WTC11 (cell line): ENCODE measurements around the gene USP21. TPM values are rescaled to one million over a fixed set of nuclear protein-coding genes. Genes with fewer than 3 reads are reported as not detected.
A peak's percentile ranks its signal among the peaks of the same experiment; 100 is the strongest.

Source experiments
- ATAC-seq: fragments of 200-7000 bp; cut with Tn5 transposase; 2 replicates; pipeline ENCODE4 v1.10.0; 2021; ENCODE audit warnings: mild to moderate bottlenecking, moderate library complexity
- CTCF ChIA-PET: fragments of 300-600 bp; sonication (Branson Sonifier 250); formaldehyde crosslinking; loops from one replicate; lab custom pipeline; 2021; ENCODE audit warnings: antibody characterized with exemption; lab: Charles Lee
- POLR2A ChIA-PET: fragments of 350-600 bp; sonication (Branson Sonifier 250); formaldehyde crosslinking; loops from one replicate; lab custom pipeline; 2021; ENCODE audit warnings: antibody characterized with exemption; lab: Charles Lee
- DNase-seq: peaks from one replicate; pipeline ENCODE4 v3.0.0; 2021; ENCODE audit warnings: low spot score
- H3K27ac Mint-ChIP-seq: 2 replicates; pipeline ENCODE4 v1.8.0; 2021; ENCODE audit warnings: mixed read lengths
- H3K27me3 Mint-ChIP-seq: 2 replicates; pipeline ENCODE4 v1.8.0; 2021; ENCODE audit warnings: low read depth, mild to moderate bottlenecking, moderate library complexity, mixed read lengths
- H3K36me3 Mint-ChIP-seq: 2 replicates; pipeline ENCODE4 v1.8.0; 2021; ENCODE audit warnings: mixed read lengths
- H3K4me1 Mint-ChIP-seq: 2 replicates; pipeline ENCODE4 v1.8.0; 2022; ENCODE audit warnings: mixed read lengths
- H3K4me3 Mint-ChIP-seq: 2 replicates; pipeline ENCODE4 v1.8.0; 2021; ENCODE audit warnings: mild to moderate bottlenecking, moderate library complexity, mixed read lengths
- H3K9me3 Mint-ChIP-seq: 2 replicates; pipeline ENCODE4 v1.8.0; 2021; ENCODE audit warnings: mixed read lengths
- EMX1 ChIP-seq: fragments of 250-450 bp; sonication (Bioruptor Pico); IDR thresholded peaks from 2 replicates; pipeline ENCODE4 v1.8.0; 2021; ENCODE audit warnings: mild to moderate bottlenecking
- ETV6 ChIP-seq: sonication (generic); formaldehyde crosslinking; IDR thresholded peaks from 2 replicates; pipeline ENCODE4 v1.8.1; 2022; ENCODE audit warnings: mild to moderate bottlenecking, missing genetic modification reagents
- FOXK1 ChIP-seq: sonication (generic); formaldehyde crosslinking; IDR thresholded peaks from 2 replicates; pipeline ENCODE4 v1.8.0; 2022; ENCODE audit warnings: mild to moderate bottlenecking, moderate library complexity, missing genetic modification reagents
- GTF2I ChIP-seq: fragments of 250-450 bp; sonication (Bioruptor Pico); conservative IDR thresholded peaks from 2 replicates; pipeline ENCODE4 v1.4.0; 2021; ENCODE audit warnings: mild to moderate bottlenecking
- NFE2L1 ChIP-seq: sonication (generic); formaldehyde crosslinking; IDR thresholded peaks from 2 replicates; pipeline ENCODE4 v1.8.1; 2023; ENCODE audit warnings: missing genetic modification reagents
- PRDM15 ChIP-seq: sonication (generic); formaldehyde crosslinking; IDR thresholded peaks from 2 replicates; pipeline ENCODE4 v1.8.0; 2022; ENCODE audit warnings: missing genetic modification reagents
- SMAD4 ChIP-seq: sonication (generic); formaldehyde crosslinking; IDR thresholded peaks from 2 replicates; pipeline ENCODE4 v1.8.0; 2022; ENCODE audit warnings: mild to moderate bottlenecking, missing genetic modification reagents
- ZNF121 ChIP-seq: sonication (generic); formaldehyde crosslinking; IDR thresholded peaks from 2 replicates; pipeline ENCODE4 v1.8.0; 2023; ENCODE audit warnings: missing genetic modification reagents
- ZNF232 ChIP-seq: sonication (generic); formaldehyde crosslinking; IDR thresholded peaks from 2 replicates; pipeline ENCODE4 v1.8.0; 2022; ENCODE audit warnings: mild to moderate bottlenecking, missing genetic modification reagents
- ZNF263 ChIP-seq: sonication (generic); formaldehyde crosslinking; IDR thresholded peaks from 2 replicates; pipeline ENCODE4 v1.8.1; 2022; ENCODE audit warnings: low read depth, mild to moderate bottlenecking, moderate library complexity, missing genetic modification reagents
- ZNF425 ChIP-seq: fragments of 250-450 bp; sonication (Bioruptor Pico); conservative IDR thresholded peaks from 2 replicates; pipeline ENCODE4 v1.9.0; 2021; ENCODE audit warnings: mild to moderate bottlenecking
- total RNA-seq: library from RNA; stranded (reverse); gene quantifications from 3 replicates; pipeline ENCODE4 v1.2.3, GENCODE V29; 2021
- TF ChIP-seq, protein P1 (sequence below): sonication (generic); formaldehyde crosslinking; IDR thresholded peaks from 2 replicates; pipeline ENCODE4 v1.8.1; 2022; ENCODE audit warnings: missing genetic modification reagents, borderline replicate concordance
- TF ChIP-seq, protein P2 (sequence below): sonication (generic); formaldehyde crosslinking; IDR thresholded peaks from 2 replicates; pipeline ENCODE4 v1.8.1; 2023; ENCODE audit warnings: mild to moderate bottlenecking, missing genetic modification reagents, moderate library complexity
- TF ChIP-seq, protein P3 (sequence below): sonication (generic); formaldehyde crosslinking; IDR thresholded peaks from 2 replicates; pipeline ENCODE4 v1.8.1; 2023; ENCODE audit warnings: mild to moderate bottlenecking, moderate library complexity, missing genetic modification reagents

The USP21 gene
- total RNA-seq, 1 experiment from 2014 or later, result 30.8 TPM

DNA sequence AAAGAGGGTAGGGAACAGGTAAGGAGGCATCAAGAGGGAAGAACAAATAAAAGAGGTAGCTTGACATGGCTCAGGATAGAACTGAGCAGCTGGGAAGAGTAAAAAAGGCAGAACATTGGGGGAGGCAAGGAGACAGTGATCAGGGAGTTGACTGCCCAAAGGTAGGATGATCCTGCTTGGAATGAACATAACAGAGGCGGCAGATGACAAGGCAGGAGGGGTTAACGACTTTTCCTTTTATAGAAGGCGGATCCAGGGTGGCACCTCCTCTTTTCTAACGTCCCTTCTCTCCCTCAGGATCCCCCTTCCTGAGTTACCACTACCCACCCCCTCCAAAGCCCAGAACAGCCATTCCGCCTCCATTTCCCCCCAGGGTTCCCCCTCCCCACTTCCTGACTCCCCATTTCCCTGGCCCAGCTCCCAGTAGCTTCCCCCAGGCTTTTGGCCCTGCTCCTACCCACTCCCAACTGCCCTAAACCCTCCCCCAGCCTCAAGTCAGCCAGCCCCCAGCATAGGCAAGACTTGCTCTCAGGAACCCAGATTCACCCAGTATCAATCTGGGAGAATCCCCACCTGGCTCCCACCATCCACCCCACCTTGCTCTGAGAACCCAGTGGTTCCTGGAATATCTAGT lies 40.3 kb downstream of the USP21 start (continued):
- TF ChIP-seq ZNF425 (CRISPR knock-in tag) (no peak), FOXK1 (CRISPR knock-in tag) (no peak), ETV6 (CRISPR knock-in tag) (no peak)
- TF ChIP-seq, protein P1, sequence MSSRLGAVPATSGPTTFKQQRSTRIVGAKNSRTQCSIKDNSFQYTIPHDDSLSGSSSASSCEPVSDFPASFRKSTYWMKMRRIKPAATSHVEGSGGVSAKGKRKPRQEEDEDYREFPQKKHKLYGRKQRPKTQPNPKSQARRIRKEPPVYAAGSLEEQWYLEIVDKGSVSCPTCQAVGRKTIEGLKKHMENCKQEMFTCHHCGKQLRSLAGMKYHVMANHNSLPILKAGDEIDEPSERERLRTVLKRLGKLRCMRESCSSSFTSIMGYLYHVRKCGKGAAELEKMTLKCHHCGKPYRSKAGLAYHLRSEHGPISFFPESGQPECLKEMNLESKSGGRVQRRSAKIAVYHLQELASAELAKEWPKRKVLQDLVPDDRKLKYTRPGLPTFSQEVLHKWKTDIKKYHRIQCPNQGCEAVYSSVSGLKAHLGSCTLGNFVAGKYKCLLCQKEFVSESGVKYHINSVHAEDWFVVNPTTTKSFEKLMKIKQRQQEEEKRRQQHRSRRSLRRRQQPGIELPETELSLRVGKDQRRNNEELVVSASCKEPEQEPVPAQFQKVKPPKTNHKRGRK, result no peak
- TF ChIP-seq, protein P2, sequence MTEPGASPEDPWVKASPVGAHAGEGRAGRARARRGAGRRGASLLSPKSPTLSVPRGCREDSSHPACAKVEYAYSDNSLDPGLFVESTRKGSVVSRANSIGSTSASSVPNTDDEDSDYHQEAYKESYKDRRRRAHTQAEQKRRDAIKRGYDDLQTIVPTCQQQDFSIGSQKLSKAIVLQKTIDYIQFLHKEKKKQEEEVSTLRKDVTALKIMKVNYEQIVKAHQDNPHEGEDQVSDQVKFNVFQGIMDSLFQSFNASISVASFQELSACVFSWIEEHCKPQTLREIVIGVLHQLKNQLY, result no peak

- Mint-ChIP-seq H3K27me3 (no peaks in the 10 kb centered on the region), H3K9me3 (no peaks in the 10 kb centered on the region), H3K4me1 (peaks cover 65% of the 10 kb centered on the region), H3K36me3 (peaks cover 17% of the 10 kb centered on the region), H3K4me3 (peak overlapping the region; percentile 21; the same call in 1 of the 2 replicates), H3K27ac (peak overlapping the region; percentile 96)
- DNase-seq, result no peak
- ATAC-seq, result no peak
- TF ChIP-seq EMX1 (CRISPR knock-in tag), result no peak
- TF ChIP-seq NFE2L1 (CRISPR knock-in tag), result 0 out of 2 replicates have a peak, but pooled peaks have one; percentile 48
- POLR2A ChIA-PET, result interaction anchor here (2.2 kb wide), 1 partner anchor 68 kb away, joined by 8 read pairs; the partner anchor contains the start of gene DEDD
- CTCF ChIA-PET, result interaction anchor here (0.6 to 3.4 kb wide), 8 partner anchors 9 to 240 kb away, joined by 3 to 40 read pairs (median 4); partner anchors contain the start of genes B4GALT3, KLHDC9 and TOMM40L
Measured at GRCh38 chr1:161200421-161200991, 41.2 kb downstream of the USP21 start.

- ChIA-PET POLR2A (interaction anchor here (0.6 to 2.2 kb wide), 5 partner anchors 24 to 188 kb away, joined by 3 to 8 read pairs (median 4); partner anchors contain the start of genes DEDD, F11R and TOMM40L), CTCF (interaction anchor here (0.6 to 3.4 kb wide), 15 partner anchors 10 to 239 kb away, joined by 3 to 40 read pairs (median 6); partner anchors contain the start of genes APOA2, B4GALT3, KLHDC9 and PPOX)
- TF ChIP-seq GTF2I (CRISPR knock-in tag) (no peak), PRDM15 (CRISPR knock-in tag) (no peak), SMAD4 (CRISPR knock-in tag) (no peak), ZNF263 (CRISPR knock-in tag) (no peak), ZNF121 (CRISPR knock-in tag) (no peak), ZNF232 (CRISPR knock-in tag) (0 out of 2 replicates have a peak, but pooled peaks have one; percentile 5)
- TF ChIP-seq, protein P3, sequence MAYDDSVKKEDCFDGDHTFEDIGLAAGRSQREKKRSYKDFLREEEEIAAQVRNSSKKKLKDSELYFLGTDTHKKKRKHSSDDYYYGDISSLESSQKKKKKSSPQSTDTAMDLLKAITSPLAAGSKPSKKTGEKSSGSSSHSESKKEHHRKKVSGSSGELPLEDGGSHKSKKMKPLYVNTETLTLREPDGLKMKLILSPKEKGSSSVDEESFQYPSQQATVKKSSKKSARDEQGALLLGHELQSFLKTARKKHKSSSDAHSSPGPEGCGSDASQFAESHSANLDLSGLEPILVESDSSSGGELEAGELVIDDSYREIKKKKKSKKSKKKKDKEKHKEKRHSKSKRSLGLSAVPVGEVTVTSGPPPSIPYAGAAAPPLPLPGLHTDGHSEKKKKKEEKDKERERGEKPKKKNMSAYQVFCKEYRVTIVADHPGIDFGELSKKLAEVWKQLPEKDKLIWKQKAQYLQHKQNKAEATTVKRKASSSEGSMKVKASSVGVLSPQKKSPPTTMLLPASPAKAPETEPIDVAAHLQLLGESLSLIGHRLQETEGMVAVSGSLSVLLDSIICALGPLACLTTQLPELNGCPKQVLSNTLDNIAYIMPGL (CRISPR knock-in tag), result no peak
- H3K27me3 Mint-ChIP-seq, result no peaks in the 10 kb centered on the region
- peaks cover 22% of the 10 kb centered on the region for H3K36me3 Mint-ChIP-seq
- H3K27ac Mint-ChIP-seq, result peak overlapping the region; percentile 96
- peaks cover 65% of the 10 kb centered on the region for H3K4me1 Mint-ChIP-seq
- no peaks in the 10 kb centered on the region for H3K9me3 Mint-ChIP-seq
- ATAC-seq (peak; percentile 0), DNase-seq (no peak)
- peak overlapping the region; percentile 91 for H3K4me3 Mint-ChIP-seq
Measured at GRCh38 chr1:161200992-161201835, 41.9 kb downstream of the USP21 start.
